ENCODE measurements around the gene VDAC1. TPM values are rescaled to one million over a fixed set of nuclear protein-coding genes. Genes with fewer than 3 reads are reported as not detected.

Gene VDAC1
- total and polyA plus RNA-seq, 2 donors (not counting 1 experiment from before 2014, with no cell fraction given), result 202 to 281 TPM

DNA sequence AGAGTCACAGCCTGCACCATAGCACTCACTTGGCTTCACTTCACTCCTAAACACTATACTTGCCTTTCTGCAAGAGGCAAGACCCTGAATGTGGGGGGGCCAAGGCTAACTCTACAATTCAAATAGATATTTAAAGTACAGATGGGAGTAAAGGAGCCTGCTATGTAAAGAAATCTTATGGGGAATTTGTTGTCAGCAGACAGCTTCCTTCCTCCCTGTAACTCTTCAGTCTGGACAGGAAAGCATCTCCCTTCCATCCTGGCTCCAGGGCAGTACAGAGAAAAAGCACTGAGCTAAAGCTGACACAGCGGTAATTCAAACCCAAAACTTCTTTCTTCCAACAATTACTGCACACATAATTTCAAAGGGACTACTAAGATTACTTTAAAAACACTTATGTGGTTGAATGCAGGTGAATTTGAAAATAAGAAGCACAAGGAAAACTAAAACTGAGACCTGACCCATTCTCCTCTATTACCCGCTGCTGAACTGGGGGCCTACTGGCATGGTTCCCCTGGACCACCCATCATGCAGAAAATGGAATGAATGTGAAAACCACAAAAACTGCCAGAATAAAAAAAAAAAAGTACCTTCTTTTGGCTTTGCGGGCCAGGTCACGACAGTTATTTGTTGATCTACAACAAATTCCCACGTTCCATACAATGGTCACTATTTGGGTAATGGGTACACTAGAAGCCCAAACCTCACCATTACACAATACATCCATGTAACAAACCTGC, 13.4 kb downstream of the VDAC1 start:
- Histone ChIP-seq H3K27ac (ENCODE audit: insufficient read depth, low read length) (no peak overlapping the region), H3K4me3 (replicated peaks in 1 of 4; ENCODE audit: control extremely low read depth in 1 of 4, insufficient read depth in 1 of 4, low read depth in 3 of 4, low read length in 4 of 4) (no peak overlapping the region), H3K9me3 (ENCODE audit: control insufficient read depth, insufficient read depth, low read depth, low read length) (no peaks in the 10 kb centered on the region), H3K9ac (ENCODE audit: insufficient read depth, low read length) (no peak overlapping the region), H3K4me2 (ENCODE audit: extremely low read depth, insufficient read depth, low read length) (no peak overlapping the region), H4K20me1 (ENCODE audit: control insufficient read depth, extremely low read depth, insufficient read depth, low read length) (peaks cover 4% of the 10 kb centered on the region), H3K27me3 (ENCODE audit: control insufficient read depth, insufficient read depth, low read length) (no peaks in the 10 kb centered on the region), H2AFZ (ENCODE audit: low read length) (no peak overlapping the region), H3K36me3 (ENCODE audit: control insufficient read depth, insufficient read depth, low read length) (peaks cover 13% of the 10 kb centered on the region), H3K4me1 (ENCODE audit: control insufficient read depth, extremely low read depth, insufficient read depth, low read length) (peaks cover 16% of the 10 kb centered on the region), H3K79me2 (ENCODE audit: control insufficient read depth, insufficient read depth, low read length) (peaks cover 68% of the 10 kb centered on the region)
- DNase-seq (ENCODE audit: low read depth in 2 of 2), result no peak
- no peak for TF ChIP-seq EZH2 (IDR thresholded peaks at IDR 0.05; ENCODE audit: low read length, missing control alignments)
- TF ChIP-seq, protein P1, sequence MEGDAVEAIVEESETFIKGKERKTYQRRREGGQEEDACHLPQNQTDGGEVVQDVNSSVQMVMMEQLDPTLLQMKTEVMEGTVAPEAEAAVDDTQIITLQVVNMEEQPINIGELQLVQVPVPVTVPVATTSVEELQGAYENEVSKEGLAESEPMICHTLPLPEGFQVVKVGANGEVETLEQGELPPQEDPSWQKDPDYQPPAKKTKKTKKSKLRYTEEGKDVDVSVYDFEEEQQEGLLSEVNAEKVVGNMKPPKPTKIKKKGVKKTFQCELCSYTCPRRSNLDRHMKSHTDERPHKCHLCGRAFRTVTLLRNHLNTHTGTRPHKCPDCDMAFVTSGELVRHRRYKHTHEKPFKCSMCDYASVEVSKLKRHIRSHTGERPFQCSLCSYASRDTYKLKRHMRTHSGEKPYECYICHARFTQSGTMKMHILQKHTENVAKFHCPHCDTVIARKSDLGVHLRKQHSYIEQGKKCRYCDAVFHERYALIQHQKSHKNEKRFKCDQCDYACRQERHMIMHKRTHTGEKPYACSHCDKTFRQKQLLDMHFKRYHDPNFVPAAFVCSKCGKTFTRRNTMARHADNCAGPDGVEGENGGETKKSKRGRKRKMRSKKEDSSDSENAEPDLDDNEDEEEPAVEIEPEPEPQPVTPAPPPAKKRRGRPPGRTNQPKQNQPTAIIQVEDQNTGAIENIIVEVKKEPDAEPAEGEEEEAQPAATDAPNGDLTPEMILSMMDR (conservative IDR thresholded peaks at IDR 0.05 in 1 of 2, IDR thresholded peaks at IDR 0.05 in 1 of 2; ENCODE audit: low read depth in 1 of 2, low read length in 2 of 2), result no peak

DNA sequence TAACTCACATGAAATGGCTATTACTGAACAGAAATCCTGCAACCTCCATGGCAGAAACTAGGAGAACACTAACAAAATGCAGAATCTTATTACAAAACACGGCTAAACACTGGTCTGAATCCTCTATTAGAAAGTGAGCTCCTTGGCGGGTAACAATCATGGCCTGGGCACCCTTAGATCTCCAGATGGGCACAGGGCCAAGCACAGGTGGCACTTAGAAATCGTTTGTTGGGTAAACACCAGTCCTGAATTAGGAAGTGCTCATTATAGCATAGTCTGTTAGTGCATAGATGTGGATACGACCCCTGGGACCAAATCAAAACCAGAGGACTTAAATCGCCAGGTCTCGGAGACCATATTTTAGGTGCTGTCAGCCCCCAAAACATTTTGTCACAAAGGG, 14.4 kb downstream of the VDAC1 start:
- no peak overlapping the region for H3K4me2 ChIP-seq (ENCODE audit: extremely low read depth, insufficient read depth, low read length)
- H3K4me1 ChIP-seq (ENCODE audit: control insufficient read depth, extremely low read depth, insufficient read depth, low read length), result peaks cover 9% of the 10 kb centered on the region
- peaks cover 59% of the 10 kb centered on the region for H3K79me2 ChIP-seq (ENCODE audit: control insufficient read depth, insufficient read depth, low read length)
- no peak for TF ChIP-seq EZH2 (IDR thresholded peaks at IDR 0.05; ENCODE audit: low read length, missing control alignments)
- TF ChIP-seq, protein P1 (conservative IDR thresholded peaks at IDR 0.05 in 1 of 2, IDR thresholded peaks at IDR 0.05 in 1 of 2; ENCODE audit: low read depth in 1 of 2, low read length in 2 of 2), result no peak
- no peak overlapping the region for H3K4me3 ChIP-seq (replicated peaks in 1 of 4; ENCODE audit: control extremely low read depth in 1 of 4, insufficient read depth in 1 of 4, low read depth in 3 of 4, low read length in 4 of 4)
- H3K27me3 ChIP-seq (ENCODE audit: control insufficient read depth, insufficient read depth, low read length), result no peaks in the 10 kb centered on the region
- H3K9ac ChIP-seq (ENCODE audit: insufficient read depth, low read length), result no peak overlapping the region
- H4K20me1 ChIP-seq (ENCODE audit: control insufficient read depth, extremely low read depth, insufficient read depth, low read length), result peaks cover 4% of the 10 kb centered on the region
- no peak for DNase-seq (ENCODE audit: low read depth in 2 of 2)
- H3K9me3 ChIP-seq (ENCODE audit: control insufficient read depth, insufficient read depth, low read depth, low read length), result no peaks in the 10 kb centered on the region
- H2AFZ ChIP-seq (ENCODE audit: low read length), result no peak overlapping the region
- no peak overlapping the region for H3K27ac ChIP-seq (ENCODE audit: insufficient read depth, low read length)
- peaks cover 15% of the 10 kb centered on the region for H3K36me3 ChIP-seq (ENCODE audit: control insufficient read depth, insufficient read depth, low read length)

DNA sequence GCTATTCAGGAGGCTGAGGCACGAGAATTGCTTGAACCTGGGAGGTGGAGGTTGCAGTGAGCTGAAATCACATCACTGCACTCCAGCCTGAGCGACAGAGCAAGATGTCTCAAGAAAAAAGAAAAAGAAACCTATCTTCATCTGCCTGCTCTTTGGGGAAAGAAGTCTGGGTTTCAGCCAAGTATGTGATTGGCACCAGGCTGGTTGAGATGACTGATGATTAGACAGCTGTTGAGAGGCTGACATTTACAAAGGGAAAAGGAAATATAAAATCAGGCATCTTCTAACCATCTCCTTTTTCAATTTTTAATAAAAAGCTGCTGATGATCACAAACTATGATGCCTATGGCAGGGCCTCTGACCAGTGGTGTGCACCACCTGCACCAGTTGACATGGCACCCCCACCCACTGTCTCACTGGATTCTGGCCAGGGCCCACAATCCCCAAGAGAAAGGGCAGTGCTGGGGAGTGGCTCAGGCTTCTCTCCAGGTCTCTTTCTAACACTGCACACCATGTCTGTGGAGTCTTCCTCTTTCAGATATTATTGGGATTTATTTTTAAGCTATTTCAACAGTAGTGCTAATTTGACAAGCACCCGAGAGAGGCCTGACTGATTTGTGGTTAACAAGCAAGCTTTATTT, 19.1 kb downstream of the VDAC1 start:
- no peak for DNase-seq (ENCODE audit: low read depth in 2 of 2)
- no peaks in the 10 kb centered on the region for H3K9me3 ChIP-seq (ENCODE audit: control insufficient read depth, insufficient read depth, low read depth, low read length)
- H3K4me2 ChIP-seq (ENCODE audit: extremely low read depth, insufficient read depth, low read length), result no peak overlapping the region
- no peak overlapping the region for H2AFZ ChIP-seq (ENCODE audit: low read length)
- no peak overlapping the region for H3K9ac ChIP-seq (ENCODE audit: insufficient read depth, low read length)
- H3K27ac ChIP-seq (ENCODE audit: insufficient read depth, low read length), result no peak overlapping the region
- H3K4me3 ChIP-seq (replicated peaks in 1 of 4; ENCODE audit: control extremely low read depth in 1 of 4, insufficient read depth in 1 of 4, low read depth in 3 of 4, low read length in 4 of 4), result no peak overlapping the region
- no peaks in the 10 kb centered on the region for H3K27me3 ChIP-seq (ENCODE audit: control insufficient read depth, insufficient read depth, low read length)
- TF ChIP-seq, protein P1 (conservative IDR thresholded peaks at IDR 0.05 in 1 of 2, IDR thresholded peaks at IDR 0.05 in 1 of 2; ENCODE audit: low read depth in 1 of 2, low read length in 2 of 2), result no peak
- TF ChIP-seq EZH2 (IDR thresholded peaks at IDR 0.05; ENCODE audit: low read length, missing control alignments), result no peak
- peaks cover 2% of the 10 kb centered on the region for H4K20me1 ChIP-seq (ENCODE audit: control insufficient read depth, extremely low read depth, insufficient read depth, low read length)
- no peaks in the 10 kb centered on the region for H3K4me1 ChIP-seq (ENCODE audit: control insufficient read depth, extremely low read depth, insufficient read depth, low read length)
- peaks cover 18% of the 10 kb centered on the region for H3K36me3 ChIP-seq (ENCODE audit: control insufficient read depth, insufficient read depth, low read length)
- peaks cover 30% of the 10 kb centered on the region for H3K79me2 ChIP-seq (ENCODE audit: control insufficient read depth, insufficient read depth, low read length)

All from fibroblast of lung (primary cell).